LNCaP clone FGC (cell line): Measurements from ENCODE around the gene SYNM.

Source experiments
- DNase-seq: peaks from one replicate; pipeline ENCODE4 v3.0.0-alpha.2; 2011; ENCODE audit warnings: low read depth
- H3K4me3 ChIP-seq: 2 replicates; pipeline ENCODE4 v1.5.1; 2011; ENCODE audit warnings: mild to moderate bottlenecking, low read depth, low read length, control low read depth
- CTCF ChIP-seq: IDR thresholded peaks from 2 replicates; pipeline ENCODE4 v1.5.1; 2012; ENCODE audit warnings: mild to moderate bottlenecking; ENCODE audit not compliant: control insufficient read depth, insufficient read depth; ENCODE audit errors: extremely low read depth

Gene SYNM

GRCh38 chr15:99153026-99153535 is 48.2 kb downstream of the SYNM start:
- TF ChIP-seq CTCF, result no peak
- DNase-seq, result no peak
- no peak overlapping the region for H3K4me3 ChIP-seq

- DNase-seq, result no peak
- TF ChIP-seq CTCF, result no peak
These were observed 49.4 kb downstream of the SYNM start for GRCh38 chr15:99154271-99154670.

GRCh38 chr15:99155961-99156443 is 51.1 kb downstream of the SYNM start:
- no peak for TF ChIP-seq CTCF
- DNase-seq, result peak; percentile 80
- H3K4me3 ChIP-seq, result no peak overlapping the region

More at GRCh38 chr15:99154271-99154670, 49.4 kb downstream of the SYNM start:
- no peak overlapping the region for H3K4me3 ChIP-seq

GRCh38 chr15:99157456-99157855 is 52.6 kb downstream of the SYNM start:
- no peak overlapping the region for H3K4me3 ChIP-seq
- no peak for TF ChIP-seq CTCF
- DNase-seq, result no peak

GRCh38 chr15:99158626-99159412 is 53.9 kb downstream of the SYNM start:
- no peak for TF ChIP-seq CTCF
- H3K4me3 ChIP-seq, result no peak overlapping the region
- no peak for DNase-seq

GRCh38 chr15:99163271-99164062 is 58.6 kb downstream of the SYNM start:
- DNase-seq, result no peak
- no peak for TF ChIP-seq CTCF
- no peak overlapping the region for H3K4me3 ChIP-seq
